Cardiac fibroblast (primary cell): Measurements from ENCODE around the gene CYP39A1.

Experiments
- DNase-seq, 2 donors: peaks; one replicate each; pipeline versions ENCODE4 v3.0.0 to v3.0.0-alpha.2; 2010; ENCODE audit warnings: low read depth in 2 of 2
- H3K4me3 ChIP-seq, 2 donors: replicated peaks in 1 of 2; 1 replicate in 1 of 2; 2 replicates in 1 of 2; pipeline ENCODE4 v1.5.1; 2011; ENCODE audit warnings: low read depth in 2 of 2, low read length in 2 of 2, mild to moderate bottlenecking in 2 of 2, moderate library complexity in 1 of 2
- TF ChIP-seq, protein P1 (sequence below): IDR thresholded peaks from one replicate; pipeline ENCODE4 v1.5.1; 2011; ENCODE audit warnings: low read depth, mild to moderate bottlenecking, low read length, inconsistent platforms

Gene CYP39A1

DNA sequence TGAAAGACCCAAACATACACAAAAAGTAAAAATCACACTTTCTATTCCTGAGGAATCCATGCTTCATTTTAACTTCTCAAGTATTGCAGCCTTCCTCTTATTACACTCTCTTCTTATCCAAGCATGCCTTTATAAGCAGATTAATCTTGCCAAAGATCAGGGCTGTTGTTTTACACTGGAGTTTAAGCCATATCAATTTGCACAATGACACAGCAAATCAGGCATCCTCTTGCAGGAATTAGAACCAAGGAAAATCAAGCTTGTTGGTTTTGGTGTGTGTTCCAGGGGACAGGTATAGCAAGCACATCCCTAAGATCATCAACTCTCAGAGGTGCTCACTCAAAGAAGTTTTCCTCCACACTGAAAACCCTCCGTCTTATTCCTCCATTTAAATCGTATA, 69.5 kb downstream of the CYP39A1 start:
- DNase-seq = no peak
- TF ChIP-seq, protein P1, sequence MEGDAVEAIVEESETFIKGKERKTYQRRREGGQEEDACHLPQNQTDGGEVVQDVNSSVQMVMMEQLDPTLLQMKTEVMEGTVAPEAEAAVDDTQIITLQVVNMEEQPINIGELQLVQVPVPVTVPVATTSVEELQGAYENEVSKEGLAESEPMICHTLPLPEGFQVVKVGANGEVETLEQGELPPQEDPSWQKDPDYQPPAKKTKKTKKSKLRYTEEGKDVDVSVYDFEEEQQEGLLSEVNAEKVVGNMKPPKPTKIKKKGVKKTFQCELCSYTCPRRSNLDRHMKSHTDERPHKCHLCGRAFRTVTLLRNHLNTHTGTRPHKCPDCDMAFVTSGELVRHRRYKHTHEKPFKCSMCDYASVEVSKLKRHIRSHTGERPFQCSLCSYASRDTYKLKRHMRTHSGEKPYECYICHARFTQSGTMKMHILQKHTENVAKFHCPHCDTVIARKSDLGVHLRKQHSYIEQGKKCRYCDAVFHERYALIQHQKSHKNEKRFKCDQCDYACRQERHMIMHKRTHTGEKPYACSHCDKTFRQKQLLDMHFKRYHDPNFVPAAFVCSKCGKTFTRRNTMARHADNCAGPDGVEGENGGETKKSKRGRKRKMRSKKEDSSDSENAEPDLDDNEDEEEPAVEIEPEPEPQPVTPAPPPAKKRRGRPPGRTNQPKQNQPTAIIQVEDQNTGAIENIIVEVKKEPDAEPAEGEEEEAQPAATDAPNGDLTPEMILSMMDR = no peak
- H3K4me3 ChIP-seq = no peak overlapping the region

- no peak for DNase-seq
- H3K4me3 ChIP-seq = no peak overlapping the region
- TF ChIP-seq, protein P1 = no peak
Measured at GRCh38 chr6:46581459-46582177, 71.0 kb downstream of the CYP39A1 start.

- H3K4me3 ChIP-seq = no peak overlapping the region
- TF ChIP-seq, protein P1 = no peak
- no peak for DNase-seq
Measured at GRCh38 chr6:46575530-46575929, 77.1 kb downstream of the CYP39A1 start.

DNA sequence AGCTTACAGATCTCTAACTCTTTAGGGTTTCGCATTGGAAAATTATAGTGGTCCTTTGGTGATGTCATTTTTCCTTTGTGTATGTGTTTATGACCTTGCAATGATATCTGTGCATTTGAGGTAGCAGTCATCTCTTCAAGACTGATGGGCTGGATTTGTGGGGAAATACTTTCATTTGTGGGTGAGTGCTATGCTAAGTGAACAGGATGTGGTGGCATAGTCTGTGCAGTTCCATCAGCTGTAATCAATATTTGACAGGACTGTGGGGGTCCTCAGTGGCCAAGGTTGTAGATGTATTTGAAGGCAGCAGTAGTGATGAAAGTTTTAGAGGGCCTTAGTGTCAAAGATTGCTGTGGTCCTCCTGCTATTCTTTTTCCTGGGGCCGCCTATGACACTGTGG, 79.5 kb downstream of the CYP39A1 start:
- H3K4me3 ChIP-seq = no peak overlapping the region
- DNase-seq = no peak
- TF ChIP-seq, protein P1 = no peak

- TF ChIP-seq, protein P1 = no peak
- no peak for DNase-seq
Measured at GRCh38 chr6:46565531-46565930, 87.1 kb downstream of the CYP39A1 start.

DNA sequence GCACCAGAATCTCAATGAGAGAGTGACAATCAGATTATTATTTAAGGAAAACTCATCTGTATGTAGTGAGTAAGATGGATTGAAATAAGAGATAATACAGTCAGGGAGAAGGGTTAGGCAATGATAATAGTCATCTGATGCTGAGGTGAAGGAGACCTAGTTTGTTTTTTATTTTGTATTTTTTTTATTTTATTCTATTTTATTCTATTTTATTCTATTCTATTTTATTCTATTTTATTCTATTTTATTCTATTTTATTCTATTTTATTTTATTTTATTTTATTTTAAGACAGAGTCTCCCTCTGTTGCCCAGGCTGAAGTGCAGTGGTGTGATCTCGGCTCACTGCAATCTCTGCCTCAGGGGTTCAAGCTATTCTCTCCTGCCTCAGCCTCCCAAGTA, 88.7 kb downstream of the CYP39A1 start:
- DNase-seq = no peak
- TF ChIP-seq, protein P1 = no peak
- no peak overlapping the region for H3K4me3 ChIP-seq

More at GRCh38 chr6:46565531-46565930, 87.1 kb downstream of the CYP39A1 start:
- H3K4me3 ChIP-seq = no peak overlapping the region

- TF ChIP-seq, protein P1 = no peak
- DNase-seq = no peak
Measured at GRCh38 chr6:46556053-46556452, 96.6 kb downstream of the CYP39A1 start.

More at GRCh38 chr6:46556053-46556452, 96.6 kb downstream of the CYP39A1 start:
- H3K4me3 ChIP-seq = no peak overlapping the region
